ENCODE measurements around the gene HDAC9.

DNA sequence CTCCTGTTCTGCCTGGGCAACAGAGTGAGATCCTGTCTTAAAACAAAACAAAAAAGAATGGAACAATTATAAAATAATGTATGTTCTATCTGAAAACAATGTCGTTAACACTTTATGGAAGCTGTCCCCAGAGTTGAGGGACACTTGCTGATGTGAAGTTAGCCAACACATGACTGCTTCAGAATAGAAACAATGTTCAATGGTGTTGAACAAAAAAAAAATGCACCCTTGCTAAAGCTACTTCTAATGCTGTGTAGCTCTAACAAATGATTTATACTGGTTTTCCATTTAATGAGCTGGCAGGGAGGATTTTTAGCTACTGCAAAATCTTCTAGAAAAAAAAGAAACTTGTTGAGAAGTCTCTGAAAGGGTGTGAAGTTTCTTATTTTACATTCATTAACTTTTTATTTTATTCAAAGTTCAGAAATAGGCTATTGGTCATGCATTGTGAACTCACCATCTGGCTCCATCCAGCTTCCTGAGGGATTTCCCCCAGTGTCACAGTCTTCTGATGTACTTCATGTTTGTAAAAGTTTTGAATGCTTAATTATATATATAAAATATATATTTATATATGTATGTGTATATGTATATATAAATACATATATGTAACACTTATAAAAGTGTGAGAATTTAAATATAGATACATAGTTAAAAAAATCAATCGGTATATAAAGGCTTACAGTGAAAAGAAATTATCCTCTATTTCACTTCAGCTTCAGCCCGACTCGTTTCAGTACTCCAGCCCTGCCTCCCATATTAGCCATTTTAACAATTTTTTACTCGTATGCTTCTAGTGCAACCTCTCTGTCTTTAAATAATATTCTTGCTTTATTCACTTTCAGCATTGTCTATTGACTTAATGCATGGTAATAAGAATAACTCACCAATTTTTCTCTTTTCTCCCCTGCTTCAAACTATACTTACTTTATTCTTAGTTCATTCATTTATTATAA is 35.0 kb downstream of the HDAC9 start:
- TF ChIP-seq, protein P1, sequence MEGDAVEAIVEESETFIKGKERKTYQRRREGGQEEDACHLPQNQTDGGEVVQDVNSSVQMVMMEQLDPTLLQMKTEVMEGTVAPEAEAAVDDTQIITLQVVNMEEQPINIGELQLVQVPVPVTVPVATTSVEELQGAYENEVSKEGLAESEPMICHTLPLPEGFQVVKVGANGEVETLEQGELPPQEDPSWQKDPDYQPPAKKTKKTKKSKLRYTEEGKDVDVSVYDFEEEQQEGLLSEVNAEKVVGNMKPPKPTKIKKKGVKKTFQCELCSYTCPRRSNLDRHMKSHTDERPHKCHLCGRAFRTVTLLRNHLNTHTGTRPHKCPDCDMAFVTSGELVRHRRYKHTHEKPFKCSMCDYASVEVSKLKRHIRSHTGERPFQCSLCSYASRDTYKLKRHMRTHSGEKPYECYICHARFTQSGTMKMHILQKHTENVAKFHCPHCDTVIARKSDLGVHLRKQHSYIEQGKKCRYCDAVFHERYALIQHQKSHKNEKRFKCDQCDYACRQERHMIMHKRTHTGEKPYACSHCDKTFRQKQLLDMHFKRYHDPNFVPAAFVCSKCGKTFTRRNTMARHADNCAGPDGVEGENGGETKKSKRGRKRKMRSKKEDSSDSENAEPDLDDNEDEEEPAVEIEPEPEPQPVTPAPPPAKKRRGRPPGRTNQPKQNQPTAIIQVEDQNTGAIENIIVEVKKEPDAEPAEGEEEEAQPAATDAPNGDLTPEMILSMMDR (IDR thresholded peaks at IDR 0.05): no peak
- TF ChIP-seq POLR2AphosphoS5 (IDR thresholded peaks at IDR 0.05; ENCODE audit: low read depth, low read length) (no peak), TCF7L2 (IDR thresholded peaks at IDR 0.05; ENCODE audit: low read depth, low read length) (no peak)
